GM12892 (cell line): ENCODE data around the gene HMGCS2.

ENCODE experiments used
- POLR2AphosphoS5 ChIP-seq: IDR thresholded peaks from 2 replicates; pipeline ENCODE4 v1.6.1; 2011; ENCODE audit warnings: low read depth, low read length, control low read depth
- TAF1 ChIP-seq: IDR thresholded peaks from 2 replicates; pipeline ENCODE4 v1.6.1; 2011; ENCODE audit warnings: low read depth, mild to moderate bottlenecking, control low read depth, low read length, borderline replicate concordance

DNA sequence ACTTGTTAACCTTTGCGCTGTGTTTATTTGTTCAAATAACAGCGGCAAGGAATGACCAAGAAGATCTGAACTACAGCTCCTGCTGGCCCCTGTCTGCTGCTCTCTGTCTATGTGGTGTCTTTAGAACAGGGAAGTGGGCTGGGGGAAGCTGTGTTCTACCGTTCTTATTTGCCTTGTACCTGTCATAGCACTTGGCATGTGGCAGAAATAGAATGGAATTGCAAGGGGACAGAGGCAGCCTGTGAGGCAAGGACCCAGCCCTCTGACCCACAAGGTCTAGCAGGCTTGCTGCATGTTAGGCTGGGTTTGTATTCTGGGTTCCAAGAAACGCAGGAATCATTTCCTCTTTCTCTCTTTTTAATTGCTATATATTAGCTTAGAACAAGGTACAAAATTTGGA lies 20.7 kb downstream of the HMGCS2 start:
- TF ChIP-seq POLR2AphosphoS5 (no peak), TAF1 (no peak)
